ENCODE data around the gene DNMT1. TPM values are rescaled to one million over a fixed set of nuclear protein-coding genes. Genes with fewer than 3 reads are reported as not detected.
"Not testable (repeated sequence)": the region's sequence is repeated elsewhere in the genome, so short reads cannot be mapped to it uniquely, and the experiment has no call there.

Gene DNMT1
- total RNA-seq, 1 donor from 2014 or later: 57.7 TPM

GRCh38 chr19:10184636-10185035 lies 10.1 kb downstream of the DNMT1 start:
- no peak for DNase-seq (ENCODE audit: low spot score)

GRCh38 chr19:10183926-10184325 lies 10.8 kb downstream of the DNMT1 start:
- DNase-seq (ENCODE audit: low spot score): no peak

GRCh38 chr19:10182847-10183246 lies 11.9 kb downstream of the DNMT1 start:
- DNase-seq (ENCODE audit: low spot score): no peak

- no peak for DNase-seq (ENCODE audit: low spot score)
Measured at GRCh38 chr19:10182076-10182475, 12.7 kb downstream of the DNMT1 start.

- no peak for DNase-seq (ENCODE audit: low spot score)
Measured at GRCh38 chr19:10180459-10180858, 14.3 kb downstream of the DNMT1 start.

GRCh38 chr19:10180024-10180423 lies 14.7 kb downstream of the DNMT1 start:
- not testable (repeated sequence) for DNase-seq (ENCODE audit: low spot score)

GRCh38 chr19:10173527-10173926 lies 21.2 kb downstream of the DNMT1 start:
- DNase-seq (ENCODE audit: low spot score): no peak

GRCh38 chr19:10168386-10168948 lies 26.3 kb downstream of the DNMT1 start:
- no peak for DNase-seq (ENCODE audit: low spot score)

- no peak for DNase-seq (ENCODE audit: low spot score)
Measured at GRCh38 chr19:10167459-10167858, 27.3 kb downstream of the DNMT1 start.

- not testable (repeated sequence) for DNase-seq (ENCODE audit: low spot score)
Measured at GRCh38 chr19:10166501-10166900, 28.3 kb downstream of the DNMT1 start.

- DNase-seq (ENCODE audit: low spot score): no peak
Measured at GRCh38 chr19:10166046-10166445, 28.7 kb downstream of the DNMT1 start.

GRCh38 chr19:10163536-10163935 lies 31.2 kb downstream of the DNMT1 start:
- DNase-seq (ENCODE audit: low spot score): no peak

- no peak for DNase-seq (ENCODE audit: low spot score)
Measured at GRCh38 chr19:10159610-10160009, 35.1 kb downstream of the DNMT1 start.

- no peak for DNase-seq (ENCODE audit: low spot score)
Measured at GRCh38 chr19:10158485-10158884, 36.3 kb downstream of the DNMT1 start.

GRCh38 chr19:10158071-10158470 lies 36.7 kb downstream of the DNMT1 start:
- no peak for DNase-seq (ENCODE audit: low spot score)

GRCh38 chr19:10155839-10156238 lies 38.9 kb downstream of the DNMT1 start:
- no peak for DNase-seq (ENCODE audit: low spot score)

- no peak for DNase-seq (ENCODE audit: low spot score)
Measured at GRCh38 chr19:10152100-10152499, 42.7 kb downstream of the DNMT1 start.

- no peak for DNase-seq (ENCODE audit: low spot score)
Measured at GRCh38 chr19:10151521-10151920, 43.2 kb downstream of the DNMT1 start.

GRCh38 chr19:10149427-10149826 lies 45.3 kb downstream of the DNMT1 start:
- DNase-seq (ENCODE audit: low spot score): no peak

GRCh38 chr19:10146142-10146541 lies 48.6 kb downstream of the DNMT1 start:
- DNase-seq (ENCODE audit: low spot score): no peak

- no peak for DNase-seq (ENCODE audit: low spot score)
Measured at GRCh38 chr19:10145031-10145430, 49.7 kb downstream of the DNMT1 start.

GRCh38 chr19:10144361-10144760 lies 50.4 kb downstream of the DNMT1 start:
- no peak for DNase-seq (ENCODE audit: low spot score)

- DNase-seq (ENCODE audit: low spot score): no peak
Measured at GRCh38 chr19:10143681-10144080, 51.1 kb downstream of the DNMT1 start.
